ENCODE data around the gene SH3GL1. TPM values are rescaled to one million over a fixed set of nuclear protein-coding genes. Genes with fewer than 3 reads are reported as not detected.

SH3GL1 gene, protein sequence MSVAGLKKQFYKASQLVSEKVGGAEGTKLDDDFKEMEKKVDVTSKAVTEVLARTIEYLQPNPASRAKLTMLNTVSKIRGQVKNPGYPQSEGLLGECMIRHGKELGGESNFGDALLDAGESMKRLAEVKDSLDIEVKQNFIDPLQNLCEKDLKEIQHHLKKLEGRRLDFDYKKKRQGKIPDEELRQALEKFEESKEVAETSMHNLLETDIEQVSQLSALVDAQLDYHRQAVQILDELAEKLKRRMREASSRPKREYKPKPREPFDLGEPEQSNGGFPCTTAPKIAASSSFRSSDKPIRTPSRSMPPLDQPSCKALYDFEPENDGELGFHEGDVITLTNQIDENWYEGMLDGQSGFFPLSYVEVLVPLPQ
- total RNA-seq = 10 to 100 TPM; 14.4 to 43.6 (median 22.2) TPM
- 10 to 100 TPM; 17.3 to 43.3 TPM for polyA plus RNA-seq
- long read RNA-seq, donor 1, transcript SH3GL1-201 (10 exons, 2,516 nt) = major isoform, 12 of 17 reads
- long read RNA-seq, donor 1, partial matches to known transcripts = 2 of 17 reads
- long read RNA-seq, donor 1, other reads (novel, unspliced or antisense) = 3 of 17 reads
- long read RNA-seq, donor 2, transcript SH3GL1-201 (10 exons, 2,516 nt) = major isoform, 15 of 26 reads
- long read RNA-seq, donor 2, partial matches to known transcripts = 4 of 26 reads
- long read RNA-seq, donor 2, other reads (novel, unspliced or antisense) = 7 of 26 reads
- long read RNA-seq, donor 3, transcript SH3GL1-201 (10 exons, 2,516 nt) = major isoform, 22 of 40 reads
- long read RNA-seq, donor 3, partial matches to known transcripts = 4 of 40 reads
- long read RNA-seq, donor 3, other reads (novel, unspliced or antisense) = 14 of 40 reads

DNA sequence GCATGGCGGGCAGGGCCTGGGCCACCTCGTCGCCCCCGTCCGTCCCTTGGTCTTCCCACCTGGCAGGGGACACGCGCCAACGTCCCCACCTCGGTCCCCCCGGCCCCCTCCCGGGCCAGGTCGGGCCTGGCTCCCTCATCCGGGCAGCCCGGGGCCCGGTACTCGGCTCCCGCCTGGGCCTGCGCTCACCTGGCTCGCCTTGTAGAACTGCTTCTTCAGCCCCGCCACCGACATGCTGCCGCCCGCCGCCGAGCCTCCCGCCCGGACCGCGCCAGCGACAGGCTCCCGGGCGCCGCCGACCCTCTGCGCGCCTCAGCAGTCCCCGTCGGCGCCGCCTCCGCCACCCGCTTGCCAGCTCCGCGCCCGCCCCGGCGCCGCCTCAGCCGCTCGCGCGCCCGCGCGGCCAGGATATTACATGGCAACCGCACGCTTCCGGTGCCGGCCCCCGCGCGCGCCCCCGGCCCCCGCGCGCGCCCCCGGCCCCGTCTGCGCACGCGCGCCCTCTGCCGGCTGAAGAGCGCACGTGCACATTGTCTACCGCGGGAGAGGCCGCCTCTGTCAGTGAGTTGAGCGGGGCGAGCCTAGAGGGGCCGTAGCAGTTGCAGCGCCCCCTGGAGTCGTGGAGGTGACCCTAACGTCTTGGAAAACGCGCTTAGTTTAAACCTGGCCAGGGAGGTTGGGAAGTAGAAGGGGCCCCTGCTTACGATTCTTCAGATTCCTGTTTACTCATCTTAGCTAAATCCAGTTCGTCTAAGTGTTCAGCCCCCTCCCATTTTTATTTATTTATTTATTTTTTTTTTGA lies at the start of gene SH3GL1:
TSS of gene SH3GL1 (minus strand) at position 413 of the 802 bp plus-strand sequence. CDS start at position 234, 179 bp downstream.
- TF ChIP-seq, protein P1, sequence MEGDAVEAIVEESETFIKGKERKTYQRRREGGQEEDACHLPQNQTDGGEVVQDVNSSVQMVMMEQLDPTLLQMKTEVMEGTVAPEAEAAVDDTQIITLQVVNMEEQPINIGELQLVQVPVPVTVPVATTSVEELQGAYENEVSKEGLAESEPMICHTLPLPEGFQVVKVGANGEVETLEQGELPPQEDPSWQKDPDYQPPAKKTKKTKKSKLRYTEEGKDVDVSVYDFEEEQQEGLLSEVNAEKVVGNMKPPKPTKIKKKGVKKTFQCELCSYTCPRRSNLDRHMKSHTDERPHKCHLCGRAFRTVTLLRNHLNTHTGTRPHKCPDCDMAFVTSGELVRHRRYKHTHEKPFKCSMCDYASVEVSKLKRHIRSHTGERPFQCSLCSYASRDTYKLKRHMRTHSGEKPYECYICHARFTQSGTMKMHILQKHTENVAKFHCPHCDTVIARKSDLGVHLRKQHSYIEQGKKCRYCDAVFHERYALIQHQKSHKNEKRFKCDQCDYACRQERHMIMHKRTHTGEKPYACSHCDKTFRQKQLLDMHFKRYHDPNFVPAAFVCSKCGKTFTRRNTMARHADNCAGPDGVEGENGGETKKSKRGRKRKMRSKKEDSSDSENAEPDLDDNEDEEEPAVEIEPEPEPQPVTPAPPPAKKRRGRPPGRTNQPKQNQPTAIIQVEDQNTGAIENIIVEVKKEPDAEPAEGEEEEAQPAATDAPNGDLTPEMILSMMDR (IDR thresholded peaks at IDR 0.05) = peak; percentile 83 to 98 (median 93)
- peak in 1 of 2 donors; percentile 42 for TF ChIP-seq POLR2A (IDR thresholded peaks at IDR 0.05)
- H3K9me3 ChIP-seq = no peaks in the 10 kb centered on the region
- DNase-seq (peak; percentile 91 to 96 (median 93)), ATAC-seq (peak; percentile 55 to 77 (median 66))
- peaks cover 0 to 23% (median 10%) of the 10 kb centered on the region in 9 donors for H3K36me3 ChIP-seq
- peak within 1 kb of the TSS; percentile 81 to 98 (median 96) for H3K27ac ChIP-seq
- WGBS, 4 donors = 1% methylated on average over 26 to 90 of the region's 90 CpGs
- peaks cover 4 to 70% (median 44%) of the 10 kb centered on the region in 12 donors for H3K4me1 ChIP-seq
- intact Hi-C loops (cut with DNase I) = loop anchor here in 5 of 10 donors (1.0 to 10.0 kb wide), 10 partner anchors 26 to 154 kb away; partner anchors contain the start of genes UBXN6 (in 2 of the 5), YJU2 (in 2 of the 5) and MPND (in 1 of the 5)
- H3K27me3 ChIP-seq = no peaks in the 10 kb centered on the region
- H3K4me3 ChIP-seq = peak within 1 kb of the TSS; percentile 75 to 100 (median 94)

DNA sequence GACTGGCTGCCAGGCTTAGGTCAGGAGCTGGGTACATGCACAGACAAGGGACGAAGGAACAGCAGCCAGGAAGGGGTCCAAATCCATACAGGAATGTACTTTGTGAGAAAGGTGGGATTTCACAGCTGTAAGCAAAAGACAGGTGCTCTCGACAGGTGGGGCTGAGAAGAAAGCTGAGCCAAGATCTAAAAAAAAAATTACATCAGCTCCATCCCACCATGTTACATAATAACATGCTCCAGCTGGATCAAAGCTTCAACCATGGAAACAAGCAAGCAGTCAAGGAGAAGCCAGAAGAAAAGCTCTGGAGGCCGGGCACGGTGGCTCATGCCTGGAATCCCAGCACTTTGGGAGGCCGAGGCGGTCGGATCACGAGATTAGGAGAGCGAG lies 49.3 kb upstream of the SH3GL1 start:
- intact Hi-C loops (cut with DNase I) = loop anchor here in 1 of 10 donors (10.0 kb wide), 1 partner anchor 45 kb away; the partner anchor contains the start of genes CHAF1A and SH3GL1
- no peak for ATAC-seq
- peaks cover 0 to 100% (median 93%) of the 10 kb centered on the region in 9 donors for H3K36me3 ChIP-seq
- no peak for DNase-seq
- H3K9me3 ChIP-seq = no peaks in the 10 kb centered on the region
- TF ChIP-seq POLR2A (IDR thresholded peaks at IDR 0.05) = no peak
- TF ChIP-seq, protein P1 (IDR thresholded peaks at IDR 0.05) = no peak
- H3K4me1 ChIP-seq = peaks cover 0 to 19% (median 4%) of the 10 kb centered on the region in 12 donors
- H3K27ac ChIP-seq = peak overlapping the region in 8 of 12 donors; percentile 39 to 79 (median 54)
- WGBS, 4 donors = 92 to 93% (median 93%) methylated on average over 9 of the region's 9 CpGs
- no peaks in the 10 kb centered on the region for H3K27me3 ChIP-seq
- H3K4me3 ChIP-seq = no peak overlapping the region

DNA sequence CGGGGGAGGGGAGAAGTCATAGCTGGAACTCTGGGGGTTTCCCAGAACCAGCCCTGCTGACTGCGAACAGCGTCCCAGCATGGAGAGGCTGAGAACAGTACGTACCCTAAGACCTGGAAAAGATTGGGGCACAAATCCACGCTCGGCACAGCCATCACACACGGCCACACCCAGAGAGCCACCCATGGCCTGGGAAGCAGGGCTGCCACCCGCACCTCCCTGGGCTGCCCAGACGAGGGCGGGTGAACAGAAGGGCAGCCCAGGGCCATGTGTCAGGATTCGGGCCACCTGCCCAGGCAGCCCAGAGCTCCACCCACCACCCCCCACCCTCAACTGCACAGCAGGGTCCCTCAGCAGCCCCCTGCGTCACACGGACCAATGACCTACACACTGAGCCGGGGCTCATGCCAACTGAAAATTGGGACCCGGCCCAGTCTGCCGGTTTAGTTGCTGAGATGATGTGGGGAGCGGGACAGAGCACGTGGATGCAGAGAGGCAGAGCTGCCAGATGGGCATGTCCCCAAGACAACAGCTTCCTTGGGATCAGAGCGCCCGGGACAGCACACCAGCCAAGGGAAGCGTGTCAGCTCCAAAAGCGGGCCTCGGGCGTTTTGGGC lies 48.8 kb upstream of the SH3GL1 start:
- Histone ChIP-seq H3K4me3 (no peak overlapping the region), H3K27me3 (no peaks in the 10 kb centered on the region), H3K4me1 (peaks cover 0 to 14% (median 4%) of the 10 kb centered on the region in 12 donors), H3K9me3 (no peaks in the 10 kb centered on the region), H3K27ac (peak overlapping the region in 9 of 12 donors; percentile 8 to 79 (median 61)), H3K36me3 (peaks cover 0 to 100% (median 95%) of the 10 kb centered on the region in 9 donors)
- no peak for TF ChIP-seq POLR2A (IDR thresholded peaks at IDR 0.05)
- TF ChIP-seq, protein P1 (IDR thresholded peaks at IDR 0.05) = peak in 7 of 12 donors; percentile 9 to 34 (median 22)
- ATAC-seq (peak; percentile 91 to 93 (median 92)), DNase-seq (peak; percentile 76 to 93 (median 82))
- intact Hi-C loops (cut with DNase I) = no loop called here
- WGBS, 4 donors = 66 to 76% (median 70%) methylated on average over 19 to 24 of the region's 24 CpGs
